DMS 273 (cell line): ENCODE data around the gene FGGY.
"Not testable (repeated sequence)": the region's sequence is repeated elsewhere in the genome, so short reads cannot be mapped to it uniquely, and the experiment has no call there.

Experiments used
- DNase-seq: peaks from one replicate; lab custom pipeline; 2025; ENCODE audit not compliant: unreplicated experiment; lab: John Stamatoyannopoulos, UW

The FGGY gene

GRCh38 chr1:59609245-59609644 is 312.4 kb downstream of the FGGY start:
- no peak for DNase-seq

GRCh38 chr1:59610499-59610898 is 313.6 kb downstream of the FGGY start:
- not testable (repeated sequence) for DNase-seq

GRCh38 chr1:59617434-59617833 is 320.5 kb downstream of the FGGY start:
- no peak for DNase-seq

GRCh38 chr1:59619557-59619956 is 322.7 kb downstream of the FGGY start:
- DNase-seq = no peak

GRCh38 chr1:59625384-59625783 is 328.5 kb downstream of the FGGY start:
- no peak for DNase-seq

GRCh38 chr1:59631561-59632255 is 334.8 kb downstream of the FGGY start:
- DNase-seq = peak; percentile 65

GRCh38 chr1:59635097-59635496 is 338.2 kb downstream of the FGGY start:
- peak; percentile 55 for DNase-seq

GRCh38 chr1:59638231-59638711 is 341.4 kb downstream of the FGGY start:
- DNase-seq = peak; percentile 10

GRCh38 chr1:59639266-59639665 is 342.4 kb downstream of the FGGY start:
- no peak for DNase-seq

- DNase-seq = no peak
Measured at GRCh38 chr1:59640851-59641250, 344.0 kb downstream of the FGGY start.

- DNase-seq = no peak
Measured at GRCh38 chr1:59641836-59642235, 344.9 kb downstream of the FGGY start.

GRCh38 chr1:59643526-59643925 is 346.6 kb downstream of the FGGY start:
- DNase-seq = no peak

GRCh38 chr1:59645893-59646292 is 349.0 kb downstream of the FGGY start:
- DNase-seq = no peak

GRCh38 chr1:59653142-59653958 is 356.5 kb downstream of the FGGY start:
- not testable (repeated sequence) for DNase-seq

- DNase-seq = no peak
Measured at GRCh38 chr1:59653968-59654367, 357.1 kb downstream of the FGGY start.

- no peak for DNase-seq
Measured at GRCh38 chr1:59657873-59658465, 361.1 kb downstream of the FGGY start.

GRCh38 chr1:59664166-59664565 is 367.3 kb downstream of the FGGY start:
- peak; percentile 33 for DNase-seq

GRCh38 chr1:59666106-59666505 is 369.2 kb downstream of the FGGY start:
- no peak for DNase-seq

GRCh38 chr1:59667020-59667419 is 370.1 kb downstream of the FGGY start:
- no peak for DNase-seq

GRCh38 chr1:59669752-59670312 is 372.9 kb downstream of the FGGY start:
- DNase-seq = no peak

GRCh38 chr1:59670662-59671061 is 373.8 kb downstream of the FGGY start:
- no peak for DNase-seq
